Myometrial cell (primary cell): ENCODE results near the gene GGN. TPM values are rescaled to one million over a fixed set of nuclear protein-coding genes. Genes with fewer than 3 reads are reported as not detected.

ENCODE experiments used
- total RNA-seq: library from RNA; depleted of rRNA; stranded (reverse); fragments of >200 nt; gene quantifications from 2 replicates; pipeline ENCODE4 v1.2.3, GENCODE V29; 2015

Gene GGN
- 0.18 and 1.2 TPM in 2 replicates for total RNA-seq

DNA sequence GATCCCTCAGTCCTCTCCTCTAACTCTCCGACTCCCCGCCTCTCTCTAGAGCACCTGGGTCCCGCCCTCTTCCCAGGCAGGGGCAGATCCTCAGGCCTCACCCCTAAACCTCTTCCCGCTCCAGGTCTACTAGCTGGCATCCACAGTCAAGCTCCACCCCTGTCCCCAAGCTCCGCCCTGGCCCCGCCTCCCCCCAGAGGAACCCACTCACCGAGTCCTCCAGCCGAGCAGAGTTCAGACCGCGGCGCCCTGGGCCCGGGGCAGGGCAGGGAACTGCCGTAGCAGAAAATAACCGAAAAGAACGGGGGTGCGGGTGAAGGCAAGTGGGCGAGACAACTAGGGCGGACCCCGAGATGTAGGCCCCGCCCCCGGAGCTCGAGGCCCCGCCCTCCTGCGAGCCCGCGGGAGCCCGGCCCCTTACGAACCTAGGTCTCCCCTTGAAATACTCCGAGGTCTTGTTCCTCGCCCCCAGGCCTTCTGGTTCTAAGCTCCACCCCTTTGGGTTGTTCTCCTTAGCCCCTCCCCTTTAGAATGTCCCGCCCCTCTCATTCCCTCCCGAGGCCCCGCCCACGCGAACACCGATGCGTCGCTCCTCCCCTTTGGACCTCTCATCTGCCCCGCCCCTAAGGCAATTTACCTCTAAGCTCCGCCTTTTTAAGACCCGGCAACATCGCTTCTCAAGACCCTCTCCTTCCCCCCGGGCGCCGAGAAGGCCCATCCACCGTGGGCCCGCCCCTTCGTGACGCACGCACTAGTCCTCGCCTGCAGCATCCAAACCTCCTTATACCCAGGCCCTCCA lies at the start of gene GGN:
Gene GGN, minus strand, starts transcription at position 485 of the 799 bp plus-strand sequence. CDS start 773 bp downstream, outside the sequence.

DNA sequence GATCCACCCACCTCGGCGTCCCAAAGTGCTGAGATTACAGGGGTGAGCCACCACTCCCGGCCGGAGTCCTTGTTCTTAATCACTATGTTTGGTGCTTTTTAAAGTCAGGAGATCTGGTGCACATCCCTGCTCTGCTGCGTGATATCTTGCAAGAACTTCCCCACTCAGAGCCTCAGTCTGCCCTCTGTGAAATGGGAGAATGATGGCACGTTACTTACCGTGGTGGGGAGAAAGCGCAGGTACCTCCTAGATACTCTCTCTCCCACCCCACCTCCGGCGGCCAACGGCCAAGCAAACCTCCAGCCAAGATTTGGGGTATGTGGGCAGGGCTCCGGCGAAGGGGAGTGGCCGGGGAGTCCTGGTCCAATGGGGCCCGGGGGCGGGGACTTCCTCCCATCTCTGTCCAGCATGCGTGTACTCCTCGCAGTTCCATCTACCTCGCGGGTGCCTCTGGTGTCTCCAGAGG lies 45.5 kb upstream of the GGN start, which contains the start of gene RYR1:
Gene RYR1, plus strand, starts transcription at position 424 of the 466 bp plus-strand sequence. CDS start 139 bp downstream, outside the sequence.

DNA sequence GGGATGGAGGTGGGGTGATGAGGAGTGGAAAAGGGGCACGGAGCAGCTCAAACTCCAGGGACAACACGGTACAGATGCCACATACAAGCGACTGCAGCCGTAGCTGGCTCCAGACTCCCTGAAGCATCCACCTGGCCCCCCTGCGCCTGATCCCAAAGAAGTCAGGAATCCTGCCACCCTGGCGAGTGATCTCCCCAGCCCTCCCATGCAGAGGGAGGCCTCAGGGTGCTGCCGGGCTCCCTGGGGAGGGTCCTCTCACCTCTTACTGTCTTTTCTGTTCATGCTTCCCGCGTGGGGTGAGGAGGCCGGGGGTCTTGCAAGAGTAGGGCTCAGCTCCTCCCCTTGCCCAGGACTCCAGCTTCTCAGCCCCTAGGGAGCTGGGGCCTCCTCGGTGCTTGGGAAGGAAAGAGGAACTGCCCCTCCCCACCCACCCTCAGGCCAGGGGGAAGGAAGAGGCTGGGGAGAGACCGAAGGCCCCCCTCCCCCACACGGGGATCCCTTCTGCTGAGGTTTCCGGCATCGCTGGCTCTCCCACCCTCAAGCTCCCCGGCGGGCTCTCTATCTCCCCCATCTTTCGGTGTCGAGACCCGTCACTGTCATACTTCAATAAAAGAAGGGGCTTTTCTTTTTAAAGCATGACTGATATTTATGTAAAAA lies 38.1 kb upstream of the GGN start, which contains the start of gene RASGRP4:
Gene RASGRP4, minus strand, starts transcription at position 410 of the 657 bp plus-strand sequence. Its CDS starts 128 bp downstream, at position 282.

DNA sequence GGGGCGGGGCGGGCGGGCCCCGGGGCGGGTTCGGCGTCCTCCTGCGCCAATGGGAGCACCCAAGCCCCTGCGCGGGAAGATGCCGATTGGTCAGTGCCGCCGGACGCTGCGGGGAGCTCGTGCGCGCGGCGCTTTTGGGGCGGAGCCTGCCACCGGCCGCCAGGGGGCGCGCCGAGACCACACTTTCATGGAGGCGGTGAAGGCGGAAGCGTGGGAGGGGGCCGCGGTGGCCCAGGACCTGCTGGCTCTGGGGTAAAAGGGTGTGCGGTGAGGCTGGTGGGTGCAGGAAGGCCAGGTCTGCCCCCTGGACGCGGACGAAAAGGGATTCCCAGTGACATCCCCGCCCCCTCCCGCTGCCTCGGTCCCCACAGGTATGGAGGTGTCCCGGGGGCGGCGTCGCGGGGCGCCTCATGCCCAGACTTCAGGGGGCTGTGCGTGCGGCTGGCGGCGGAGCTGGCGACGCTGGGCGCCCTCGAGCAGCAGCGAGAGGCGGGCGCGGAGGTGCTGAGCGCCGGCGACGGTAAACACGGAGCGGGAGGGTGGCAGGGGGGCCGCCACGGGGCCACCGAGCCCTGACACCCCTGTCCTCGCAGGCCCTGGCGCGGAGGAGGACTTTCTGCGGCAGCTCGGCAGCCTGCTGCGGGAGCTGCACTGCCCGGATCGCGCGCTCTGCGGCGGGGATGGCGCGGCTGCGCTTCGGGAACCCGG lies 15.3 kb upstream of the GGN start, which contains the start of gene FAM98C:
Gene FAM98C, plus strand, starts transcription at position 127 of the 708 bp plus-strand sequence. Its CDS starts 61 bp downstream, at position 188.

GRCh38 chr19:38388349-38389100 lies 691 bp upstream of the GGN start, which contains the start of gene SPRED3:
TSS of gene SPRED3 (plus strand) at chr19:38388697. CDS start at chr19:38390303, 1,606 bp downstream.

DNA sequence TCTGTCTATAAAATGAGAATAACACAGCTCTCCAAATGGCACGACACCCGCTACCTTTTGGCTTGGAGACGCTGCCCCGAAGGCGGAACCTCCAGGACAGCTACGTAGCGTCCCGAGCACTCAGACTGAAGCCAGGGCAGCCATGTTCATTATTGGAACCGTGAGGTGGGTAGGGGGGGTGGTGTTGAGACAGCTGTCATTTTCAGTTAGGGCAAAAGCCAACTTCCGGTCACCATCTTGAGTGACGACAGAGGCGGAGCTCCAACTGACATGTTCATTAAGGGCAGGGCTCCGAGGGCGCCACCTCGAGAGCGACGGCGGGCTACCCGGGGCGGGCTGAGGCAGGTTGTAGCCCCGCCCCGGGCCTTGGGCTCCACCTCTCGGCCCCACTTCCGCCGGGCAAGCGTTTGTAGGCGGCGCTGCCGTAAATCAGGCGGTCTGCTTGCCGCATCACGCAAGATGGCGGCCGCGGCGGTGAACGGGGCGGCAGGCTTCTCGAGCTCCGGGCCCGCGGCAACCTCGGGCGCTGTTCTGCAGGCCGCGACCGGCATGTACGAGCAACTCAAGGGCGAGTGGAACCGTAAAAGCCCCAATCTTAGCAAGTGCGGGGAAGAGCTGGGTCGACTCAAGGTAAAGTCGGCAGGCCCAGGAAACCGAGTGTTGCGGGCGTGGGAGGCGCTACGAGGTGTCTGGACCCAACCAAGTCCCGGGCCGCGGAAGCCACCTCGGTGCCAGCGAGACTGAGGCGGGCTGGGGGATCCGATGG lies 13.3 kb downstream of the GGN start, which contains the start of gene PSMD8:
Gene PSMD8, plus strand, starts transcription at position 240 of the 766 bp plus-strand sequence. Its CDS starts 31 bp downstream, at position 271.

Other genes starting within 250 kb of the GGN start
- 2.1 and 3.5 TPM in 2 replicates for gene DPF1, start 163.8 kb downstream of the GGN start, total RNA-seq
- gene PPP1R14A, start 131.7 kb downstream of the GGN start, total RNA-seq, result 1.6 TPM in 1 of 2 replicates, not detected in the other
- gene SPINT2, start 123.5 kb downstream of the GGN start, total RNA-seq, result 3.7 and 7.5 TPM in 2 replicates
- not detected in 2 replicates for gene C19orf33, start 83.8 kb downstream of the GGN start, total RNA-seq
- gene YIF1B, start 72.1 kb downstream of the GGN start, total RNA-seq, result 130 and 131 TPM in 2 replicates
- gene KCNK6, start 68.2 kb downstream of the GGN start, total RNA-seq, result 3.2 and 3.7 TPM in 2 replicates
- not detected in 2 replicates for gene CATSPERG, start 52.2 kb downstream of the GGN start, total RNA-seq
- 491 and 548 TPM in 2 replicates for gene PSMD8, start 13.5 kb downstream of the GGN start, total RNA-seq
- 1.7 and 2.5 TPM in 2 replicates for gene SPRED3, start 663 bp upstream of the GGN start, total RNA-seq
- 14.9 and 17.3 TPM in 2 replicates for gene FAM98C, start 15.1 kb upstream of the GGN start, total RNA-seq
- gene RASGRP4, start 38.2 kb upstream of the GGN start, total RNA-seq, result not detected in 2 replicates
- gene RYR1, start 45.7 kb upstream of the GGN start, total RNA-seq, result under 0.01 TPM in 1 of 2 replicates, not detected in the other
- 1.2 TPM in 1 of 2 replicates, not detected in the other for gene MAP4K1, start 229.9 kb upstream of the GGN start, total RNA-seq
- 515 and 517 TPM in 2 replicates for gene EIF3K, start 231.2 kb upstream of the GGN start, total RNA-seq